ENCODE data around the gene ABHD11. TPM values are rescaled to one million over a fixed set of nuclear protein-coding genes. Genes with fewer than 3 reads are reported as not detected.

Gene ABHD11
- total and polyA plus RNA-seq, 4 donors, result 5.1 to 7.6 (median 6.6) TPM

- 87% methylated on average over 13 of the region's 13 CpGs for WGBS
- no peaks in the 10 kb centered on the region for H3K9me3 ChIP-seq (ENCODE audit: control insufficient read depth in 4 of 4, low read length in 3 of 4)
- TF ChIP-seq TAF1 (conservative IDR thresholded peaks at IDR 0.05) (no peak), YY1 (IDR thresholded peaks at IDR 0.05) (no peak), ATF3 (IDR thresholded peaks at IDR 0.05) (no peak), SP1 (IDR thresholded peaks at IDR 0.05) (no peak), FOXA1 (IDR thresholded peaks at IDR 0.05) (no peak), HNF4G (IDR thresholded peaks at IDR 0.05) (no peak), HNF4A (conservative IDR thresholded peaks at IDR 0.05) (no peak), RAD21 (IDR thresholded peaks at IDR 0.05) (no peak), RXRA (IDR thresholded peaks at IDR 0.05) (no peak), FOXA2 (IDR thresholded peaks at IDR 0.05) (no peak)
- TF ChIP-seq, protein P1, sequence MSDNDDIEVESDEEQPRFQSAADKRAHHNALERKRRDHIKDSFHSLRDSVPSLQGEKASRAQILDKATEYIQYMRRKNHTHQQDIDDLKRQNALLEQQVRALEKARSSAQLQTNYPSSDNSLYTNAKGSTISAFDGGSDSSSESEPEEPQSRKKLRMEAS (IDR thresholded peaks at IDR 0.05), result no peak
- TF ChIP-seq, protein P2, sequence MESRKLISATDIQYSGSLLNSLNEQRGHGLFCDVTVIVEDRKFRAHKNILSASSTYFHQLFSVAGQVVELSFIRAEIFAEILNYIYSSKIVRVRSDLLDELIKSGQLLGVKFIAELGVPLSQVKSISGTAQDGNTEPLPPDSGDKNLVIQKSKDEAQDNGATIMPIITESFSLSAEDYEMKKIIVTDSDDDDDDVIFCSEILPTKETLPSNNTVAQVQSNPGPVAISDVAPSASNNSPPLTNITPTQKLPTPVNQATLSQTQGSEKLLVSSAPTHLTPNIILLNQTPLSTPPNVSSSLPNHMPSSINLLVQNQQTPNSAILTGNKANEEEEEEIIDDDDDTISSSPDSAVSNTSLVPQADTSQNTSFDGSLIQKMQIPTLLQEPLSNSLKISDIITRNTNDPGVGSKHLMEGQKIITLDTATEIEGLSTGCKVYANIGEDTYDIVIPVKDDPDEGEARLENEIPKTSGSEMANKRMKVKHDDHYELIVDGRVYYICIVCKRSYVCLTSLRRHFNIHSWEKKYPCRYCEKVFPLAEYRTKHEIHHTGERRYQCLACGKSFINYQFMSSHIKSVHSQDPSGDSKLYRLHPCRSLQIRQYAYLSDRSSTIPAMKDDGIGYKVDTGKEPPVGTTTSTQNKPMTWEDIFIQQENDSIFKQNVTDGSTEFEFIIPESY (IDR thresholded peaks at IDR 0.05), result no peak
- DNase-seq (ENCODE audit: low spot score), result no peak
- H3K36me3 ChIP-seq (ENCODE audit: control insufficient read depth in 4 of 4, insufficient read depth in 3 of 4, low read depth in 1 of 4, low read length in 3 of 4), result no peaks in the 10 kb centered on the region
- H3K9ac ChIP-seq (ENCODE audit: low read depth in 1 of 2, low read length in 2 of 2), result no peak overlapping the region
- H3K27ac ChIP-seq (ENCODE audit: low read depth in 1 of 2, low read length in 2 of 2), result no peak overlapping the region
- peaks cover 12 to 27% (median 18%) of the 10 kb centered on the region in 4 donors for H3K4me1 ChIP-seq (ENCODE audit: control insufficient read depth in 4 of 4, insufficient read depth in 4 of 4, low read length in 3 of 4)
- H3K27me3 ChIP-seq (ENCODE audit: control insufficient read depth in 4 of 4, insufficient read depth in 4 of 4, low read length in 3 of 4), result no peaks in the 10 kb centered on the region
- no peak overlapping the region for H3K4me3 ChIP-seq (ENCODE audit: low read depth in 1 of 3, low read length in 3 of 3)
Measured at GRCh38 chr7:73717025-73717807, 21.4 kb downstream of the ABHD11 start.

- H3K27ac ChIP-seq (ENCODE audit: low read depth in 1 of 2, low read length in 2 of 2), result no peak overlapping the region
- H3K4me3 ChIP-seq (ENCODE audit: low read depth in 1 of 3, low read length in 3 of 3), result no peak overlapping the region
- H3K9ac ChIP-seq (ENCODE audit: low read depth in 1 of 2, low read length in 2 of 2), result no peak overlapping the region
- DNase-seq (ENCODE audit: low spot score), result no peak
- no peaks in the 10 kb centered on the region for H3K36me3 ChIP-seq (ENCODE audit: control insufficient read depth in 4 of 4, insufficient read depth in 3 of 4, low read depth in 1 of 4, low read length in 3 of 4)
- H3K9me3 ChIP-seq (ENCODE audit: control insufficient read depth in 4 of 4, low read length in 3 of 4), result no peaks in the 10 kb centered on the region
- no peaks in the 10 kb centered on the region for H3K27me3 ChIP-seq (ENCODE audit: control insufficient read depth in 4 of 4, insufficient read depth in 4 of 4, low read length in 3 of 4)
- TF ChIP-seq ATF3 (IDR thresholded peaks at IDR 0.05), result no peak
- TF ChIP-seq, protein P2 (IDR thresholded peaks at IDR 0.05), result no peak
- TF ChIP-seq NR2F2 (IDR thresholded peaks at IDR 0.05), result no peak
- TF ChIP-seq YY1 (IDR thresholded peaks at IDR 0.05), result no peak
- no peak for TF ChIP-seq RAD21 (IDR thresholded peaks at IDR 0.05)
- TF ChIP-seq TAF1 (conservative IDR thresholded peaks at IDR 0.05), result no peak
- TF ChIP-seq, protein P3, sequence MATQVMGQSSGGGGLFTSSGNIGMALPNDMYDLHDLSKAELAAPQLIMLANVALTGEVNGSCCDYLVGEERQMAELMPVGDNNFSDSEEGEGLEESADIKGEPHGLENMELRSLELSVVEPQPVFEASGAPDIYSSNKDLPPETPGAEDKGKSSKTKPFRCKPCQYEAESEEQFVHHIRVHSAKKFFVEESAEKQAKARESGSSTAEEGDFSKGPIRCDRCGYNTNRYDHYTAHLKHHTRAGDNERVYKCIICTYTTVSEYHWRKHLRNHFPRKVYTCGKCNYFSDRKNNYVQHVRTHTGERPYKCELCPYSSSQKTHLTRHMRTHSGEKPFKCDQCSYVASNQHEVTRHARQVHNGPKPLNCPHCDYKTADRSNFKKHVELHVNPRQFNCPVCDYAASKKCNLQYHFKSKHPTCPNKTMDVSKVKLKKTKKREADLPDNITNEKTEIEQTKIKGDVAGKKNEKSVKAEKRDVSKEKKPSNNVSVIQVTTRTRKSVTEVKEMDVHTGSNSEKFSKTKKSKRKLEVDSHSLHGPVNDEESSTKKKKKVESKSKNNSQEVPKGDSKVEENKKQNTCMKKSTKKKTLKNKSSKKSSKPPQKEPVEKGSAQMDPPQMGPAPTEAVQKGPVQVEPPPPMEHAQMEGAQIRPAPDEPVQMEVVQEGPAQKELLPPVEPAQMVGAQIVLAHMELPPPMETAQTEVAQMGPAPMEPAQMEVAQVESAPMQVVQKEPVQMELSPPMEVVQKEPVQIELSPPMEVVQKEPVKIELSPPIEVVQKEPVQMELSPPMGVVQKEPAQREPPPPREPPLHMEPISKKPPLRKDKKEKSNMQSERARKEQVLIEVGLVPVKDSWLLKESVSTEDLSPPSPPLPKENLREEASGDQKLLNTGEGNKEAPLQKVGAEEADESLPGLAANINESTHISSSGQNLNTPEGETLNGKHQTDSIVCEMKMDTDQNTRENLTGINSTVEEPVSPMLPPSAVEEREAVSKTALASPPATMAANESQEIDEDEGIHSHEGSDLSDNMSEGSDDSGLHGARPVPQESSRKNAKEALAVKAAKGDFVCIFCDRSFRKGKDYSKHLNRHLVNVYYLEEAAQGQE (IDR thresholded peaks at IDR 0.05), result no peak
- no peak for TF ChIP-seq GABPA (IDR thresholded peaks at IDR 0.05 in 1 of 2, conservative IDR thresholded peaks at IDR 0.05 in 1 of 2)
- TF ChIP-seq JUND (IDR thresholded peaks at IDR 0.05), result no peak
- TF ChIP-seq EGR1 (IDR thresholded peaks at IDR 0.05; ENCODE audit: low read depth in 2 of 2), result no peak
- no peak for TF ChIP-seq CTCF (IDR thresholded peaks at IDR 0.05; ENCODE audit: low read depth, low read length, missing input control)
- TF ChIP-seq RXRA (IDR thresholded peaks at IDR 0.05), result no peak
- TF ChIP-seq, protein P1 (IDR thresholded peaks at IDR 0.05), result no peak
- H3K4me1 ChIP-seq (ENCODE audit: control insufficient read depth in 4 of 4, insufficient read depth in 4 of 4, low read length in 3 of 4), result peaks cover 7 to 20% (median 14%) of the 10 kb centered on the region in 4 donors
- 77% methylated on average over 4 of the region's 4 CpGs for WGBS
Measured at GRCh38 chr7:73716318-73716890, 22.2 kb downstream of the ABHD11 start.

Measured in liver (tissue), 9 donors.